ENCODE results near the gene TMEM87B. TPM values are rescaled to one million over a fixed set of nuclear protein-coding genes. Genes with fewer than 3 reads are reported as not detected.

The TMEM87B gene
- total and polyA plus RNA-seq, 2 of the 4 experiments (the other 2 are of a cell fraction): 6.3 to 12.5 TPM

DNA sequence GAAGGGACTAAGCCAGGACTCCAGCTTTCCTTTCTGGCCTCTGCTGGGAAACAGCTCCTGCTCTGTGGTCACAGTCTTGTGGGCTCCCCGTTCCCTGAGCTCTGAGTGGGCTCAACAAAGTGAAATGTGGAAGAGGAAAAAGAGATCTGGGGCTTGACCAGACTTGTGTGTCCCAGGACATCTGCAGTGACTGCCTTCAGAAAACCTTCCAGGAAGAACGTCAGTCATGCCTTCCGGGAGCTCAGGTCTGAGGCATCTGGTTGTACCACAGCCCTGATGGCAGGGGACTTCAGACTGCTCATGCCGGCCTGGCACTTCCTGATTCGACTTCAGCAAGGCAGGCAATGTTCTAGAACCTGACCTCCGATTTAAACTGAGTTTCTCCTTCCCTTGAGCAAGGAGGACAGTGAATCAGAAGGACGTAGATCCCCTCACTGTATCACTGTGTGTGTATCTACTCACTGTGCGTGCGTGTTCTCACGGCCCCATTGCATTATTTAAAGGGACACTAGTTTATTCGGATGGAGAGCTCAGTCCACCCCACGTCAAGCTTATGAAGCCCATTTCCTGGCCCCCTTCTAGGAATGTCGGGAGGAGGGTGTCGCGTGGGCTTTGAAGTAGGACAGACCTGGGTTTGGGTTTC, 82.6 kb downstream of the TMEM87B start:
- peak overlapping the region; percentile 43 for H4K5ac ChIP-seq (ENCODE audit: low read depth, low read length)
- peaks cover 9% of the 10 kb centered on the region for H3K9me1 ChIP-seq (ENCODE audit: insufficient read depth, low read length)
- TF ChIP-seq RAD21 (IDR thresholded peaks at IDR 0.05; ENCODE audit: low read length) (no peak), SMC3 (IDR thresholded peaks at IDR 0.05; ENCODE audit: low read depth, low read length) (no peak), POLR2A (IDR thresholded peaks at IDR 0.05; ENCODE audit: low read depth, low read length) (no peak), CHD1 (IDR thresholded peaks at IDR 0.05; ENCODE audit: low read depth, low read length) (no peak), MXI1 (IDR thresholded peaks at IDR 0.05; ENCODE audit: borderline replicate concordance, low read depth, low read length) (no peak), CTCF (conservative IDR thresholded peaks at IDR 0.05; ENCODE audit: low read depth, low read length) (no peak), RFX5 (IDR thresholded peaks at IDR 0.05; ENCODE audit: low read depth, low read length) (no peak), NFE2L2 (IDR thresholded peaks at IDR 0.05; ENCODE audit: low read depth, low read length) (no peak), BHLHE40 (IDR thresholded peaks at IDR 0.05; ENCODE audit: low read depth, low read length) (no peak), USF2 (IDR thresholded peaks at IDR 0.05; ENCODE audit: low read depth, low read length) (no peak)
- TF ChIP-seq, protein P1, sequence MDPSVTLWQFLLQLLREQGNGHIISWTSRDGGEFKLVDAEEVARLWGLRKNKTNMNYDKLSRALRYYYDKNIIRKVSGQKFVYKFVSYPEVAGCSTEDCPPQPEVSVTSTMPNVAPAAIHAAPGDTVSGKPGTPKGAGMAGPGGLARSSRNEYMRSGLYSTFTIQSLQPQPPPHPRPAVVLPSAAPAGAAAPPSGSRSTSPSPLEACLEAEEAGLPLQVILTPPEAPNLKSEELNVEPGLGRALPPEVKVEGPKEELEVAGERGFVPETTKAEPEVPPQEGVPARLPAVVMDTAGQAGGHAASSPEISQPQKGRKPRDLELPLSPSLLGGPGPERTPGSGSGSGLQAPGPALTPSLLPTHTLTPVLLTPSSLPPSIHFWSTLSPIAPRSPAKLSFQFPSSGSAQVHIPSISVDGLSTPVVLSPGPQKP (IDR thresholded peaks at IDR 0.05; ENCODE audit: borderline replicate concordance, low read depth, low read length): no peak
- H3K4me3 ChIP-seq (ENCODE audit: insufficient read depth, low read depth, low read length): peak overlapping the region; percentile 61
- peak overlapping the region; percentile 0; the same call in 1 of the 2 replicates for H3K18ac ChIP-seq (ENCODE audit: low read depth, low read length)
- H4K91ac ChIP-seq (ENCODE audit: insufficient read depth, low read depth, low read length): peak overlapping the region; percentile 38
- H2AK5ac ChIP-seq (ENCODE audit: low read depth, low read length): peak overlapping the region; percentile 43; the same call in 1 of the 2 replicates
- H4K20me1 ChIP-seq (ENCODE audit: insufficient read depth, low read length): no peaks in the 10 kb centered on the region
- in situ Hi-C loops (cut with MboI; ENCODE audit: low sequenced_read_pairs) (no loop called here), dilution Hi-C loops (cut with HindIII; ENCODE audit: low sequenced_read_pairs, unreplicated experiment) (no loop called here), intact Hi-C loops (cut with micrococcal nuclease) (no loop called here)
- 50% methylated on average over 5 of the region's 15 CpGs; no CpG with 5 or more reads in 1 of the 2 experiments for WGBS, 2 experiments (ENCODE audit: extremely low coverage in 2 of 2, insufficient read length in 1 of 2)
- H3K4ac ChIP-seq (ENCODE audit: low read depth, low read length): peak overlapping the region; percentile 48
- no peak overlapping the region for H2BK5ac ChIP-seq (ENCODE audit: low read depth, low read length, poor library complexity, severe bottlenecking)
- H3K79me1 ChIP-seq (ENCODE audit: low read depth in 1 of 2, low read length in 2 of 2): no peaks in the 10 kb centered on the region
- no peaks in the 10 kb centered on the region for H3K9me3 ChIP-seq (ENCODE audit: control insufficient read depth, insufficient read depth, low read length)
- no peaks in the 10 kb centered on the region for H3K27me3 ChIP-seq (ENCODE audit: control insufficient read depth, insufficient read depth, low read length)
- peaks cover 6% of the 10 kb centered on the region; the same call in 1 of the 2 replicates for H3K4me1 ChIP-seq (ENCODE audit: control insufficient read depth, insufficient read depth, low read length)
- no peak overlapping the region; the same call in 1 of the 2 replicates for H3K27ac ChIP-seq (ENCODE audit: insufficient read depth, low read length)
- H2BK20ac ChIP-seq (ENCODE audit: low read depth, low read length): no peak overlapping the region
- H3K56ac ChIP-seq (ENCODE audit: extremely low read depth, insufficient read depth, low read length): peak overlapping the region; percentile 21; the same call in 1 of the 2 replicates
- H2BK15ac ChIP-seq (ENCODE audit: low read depth, low read length): peak overlapping the region; percentile 49; the same call in 1 of the 3 replicates
- peak overlapping the region; percentile 71; the same call in 1 of the 2 replicates for H3K9ac ChIP-seq (ENCODE audit: low read depth, low read length)
- DNase-seq: peak; percentile 37
- H3K14ac ChIP-seq (replicated peaks; ENCODE audit: low read depth, low read length): peak overlapping the region; percentile 78
- ChIA-PET POLR2A (ENCODE audit: unreplicated experiment) (no interaction called here), CTCF (interaction anchor here (1.1 kb wide), 1 partner anchor 16 kb away, joined by 4 read pairs; no protein-coding TSS in a partner anchor)
- peak overlapping the region; percentile 92 for H3K23ac ChIP-seq (ENCODE audit: low read depth, low read length)
- peak; percentile 48 for ATAC-seq (ENCODE audit: low read depth)
- peak overlapping the region; percentile 68 to 83; a peak in 3 of 4 replicates for H4K8ac ChIP-seq (ENCODE audit: low read depth in 2 of 2, low read length in 2 of 2)
- peak overlapping the region; percentile 56; the same call in 1 of the 2 replicates for H2BK120ac ChIP-seq (ENCODE audit: low read depth, low read length)
- H3K4me2 ChIP-seq (ENCODE audit: low read depth, low read length): peak overlapping the region; percentile 98
- no peaks in the 10 kb centered on the region for H3K36me3 ChIP-seq (ENCODE audit: control insufficient read depth, insufficient read depth, low read length)
- peak overlapping the region; percentile 62 for H2AK9ac ChIP-seq (replicated peaks; ENCODE audit: low read depth, low read length, poor library complexity)
- peak overlapping the region; percentile 89 for H2AFZ ChIP-seq (replicated peaks; ENCODE audit: low read length, poor library complexity)
- no TSS peak for BruUV-seq (replicated peaks)

Data from IMR-90 (cell line).